ENCODE results near the gene LRRC27.

Gene LRRC27

GRCh38 chr10:132375116-132375794, 43.3 kb downstream of the LRRC27 start:
- no peaks in the 10 kb centered on the region for H3K36me3 ChIP-seq (ENCODE audit: insufficient read depth, low read length)
- no peaks in the 10 kb centered on the region for H3F3A ChIP-seq (ENCODE audit: insufficient read depth, low read length)
- no peak overlapping the region for H3K9ac ChIP-seq (ENCODE audit: low read length)
- H3K79me2 ChIP-seq (ENCODE audit: insufficient read depth, low read length) = no peaks in the 10 kb centered on the region
- no peak overlapping the region for H3K4me2 ChIP-seq (ENCODE audit: low read length)
- no peak overlapping the region for H2AFZ ChIP-seq (ENCODE audit: low read length)
- no peak overlapping the region for H3K4me3 ChIP-seq (ENCODE audit: low read depth, low read length, poor library complexity, severe bottlenecking)
- H3K9me2 ChIP-seq (ENCODE audit: low read depth, low read length) = no peaks in the 10 kb centered on the region
- no peaks in the 10 kb centered on the region for H3K27me3 ChIP-seq (ENCODE audit: insufficient read depth, low read length)
- no peaks in the 10 kb centered on the region for H4K20me1 ChIP-seq (ENCODE audit: insufficient read depth, low read length)
- no peaks in the 10 kb centered on the region for H3K9me3 ChIP-seq (ENCODE audit: low read length)
- no peak overlapping the region for H3K27ac ChIP-seq (ENCODE audit: low read depth, low read length, poor library complexity, severe bottlenecking)
- TF ChIP-seq EZH2 (IDR thresholded peaks at IDR 0.05; ENCODE audit: borderline replicate concordance, low read length) = no peak
- no peak for TF ChIP-seq CTCF (IDR thresholded peaks at IDR 0.05; ENCODE audit: low read length)
- no peaks in the 10 kb centered on the region for H3K4me1 ChIP-seq (ENCODE audit: insufficient read depth, low read length, severe bottlenecking)

GRCh38 chr10:132375795-132376297, 43.9 kb downstream of the LRRC27 start:
- no peak overlapping the region for H3K4me2 ChIP-seq (ENCODE audit: low read length)
- H3K27ac ChIP-seq (ENCODE audit: low read depth, low read length, poor library complexity, severe bottlenecking) = no peak overlapping the region

GRCh38 chr10:132376394-132376851, 44.4 kb downstream of the LRRC27 start:
- no peak for TF ChIP-seq CTCF (IDR thresholded peaks at IDR 0.05; ENCODE audit: low read length)
- no peak for TF ChIP-seq EZH2 (IDR thresholded peaks at IDR 0.05; ENCODE audit: borderline replicate concordance, low read length)
- Histone ChIP-seq H3K27ac (ENCODE audit: low read depth, low read length, poor library complexity, severe bottlenecking) (no peak overlapping the region), H3K4me3 (ENCODE audit: low read depth, low read length, poor library complexity, severe bottlenecking) (no peak overlapping the region), H3K36me3 (ENCODE audit: insufficient read depth, low read length) (no peaks in the 10 kb centered on the region), H3K27me3 (ENCODE audit: insufficient read depth, low read length) (no peaks in the 10 kb centered on the region), H2AFZ (ENCODE audit: low read length) (no peak overlapping the region), H3K79me2 (ENCODE audit: insufficient read depth, low read length) (no peaks in the 10 kb centered on the region), H3K9me3 (ENCODE audit: low read length) (no peaks in the 10 kb centered on the region), H3K4me2 (ENCODE audit: low read length) (no peak overlapping the region), H3K9me2 (ENCODE audit: low read depth, low read length) (no peaks in the 10 kb centered on the region), H3K4me1 (ENCODE audit: insufficient read depth, low read length, severe bottlenecking) (no peaks in the 10 kb centered on the region), H3K9ac (ENCODE audit: low read length) (no peak overlapping the region), H4K20me1 (ENCODE audit: insufficient read depth, low read length) (no peaks in the 10 kb centered on the region), H3F3A (ENCODE audit: insufficient read depth, low read length) (no peaks in the 10 kb centered on the region)

More at GRCh38 chr10:132375795-132376297, 43.9 kb downstream of the LRRC27 start:
- H3K9me2 ChIP-seq (ENCODE audit: low read depth, low read length) = no peaks in the 10 kb centered on the region
- no peak overlapping the region for H3K9ac ChIP-seq (ENCODE audit: low read length)
- no peaks in the 10 kb centered on the region for H3K4me1 ChIP-seq (ENCODE audit: insufficient read depth, low read length, severe bottlenecking)
- no peaks in the 10 kb centered on the region for H4K20me1 ChIP-seq (ENCODE audit: insufficient read depth, low read length)
- H3K79me2 ChIP-seq (ENCODE audit: insufficient read depth, low read length) = no peaks in the 10 kb centered on the region
- H3F3A ChIP-seq (ENCODE audit: insufficient read depth, low read length) = no peaks in the 10 kb centered on the region
- H3K36me3 ChIP-seq (ENCODE audit: insufficient read depth, low read length) = no peaks in the 10 kb centered on the region
- TF ChIP-seq EZH2 (IDR thresholded peaks at IDR 0.05; ENCODE audit: borderline replicate concordance, low read length) (no peak), CTCF (IDR thresholded peaks at IDR 0.05; ENCODE audit: low read length) (no peak)
- H3K4me3 ChIP-seq (ENCODE audit: low read depth, low read length, poor library complexity, severe bottlenecking) = no peak overlapping the region
- no peaks in the 10 kb centered on the region for H3K9me3 ChIP-seq (ENCODE audit: low read length)
- no peaks in the 10 kb centered on the region for H3K27me3 ChIP-seq (ENCODE audit: insufficient read depth, low read length)
- no peak overlapping the region for H2AFZ ChIP-seq (ENCODE audit: low read length)

Data from OCI-LY1 (cell line).